Activated CD4-positive, alpha-beta T cell treated with anti-CD3 and anti-CD28 coated beads, Interleukin-2, amount 50 U/mL, for 1 hour (primary cell): ENCODE measurements around the gene DCAF5.
A peak's percentile ranks its signal among the peaks of the same experiment; 100 is the strongest.

ENCODE experiments used
- DNase-seq: peaks from one replicate; pipeline ENCODE4 v3.0.0-alpha.2; 2020

Gene DCAF5

GRCh38 chr14:69139743-69140142, 13.2 kb downstream of the DCAF5 start:
- DNase-seq: no peak

GRCh38 chr14:69137843-69138535, 14.9 kb downstream of the DCAF5 start:
- no peak for DNase-seq

GRCh38 chr14:69137416-69137815, 15.5 kb downstream of the DCAF5 start:
- DNase-seq: no peak

GRCh38 chr14:69135133-69135532, 17.8 kb downstream of the DCAF5 start:
- no peak for DNase-seq

DNA sequence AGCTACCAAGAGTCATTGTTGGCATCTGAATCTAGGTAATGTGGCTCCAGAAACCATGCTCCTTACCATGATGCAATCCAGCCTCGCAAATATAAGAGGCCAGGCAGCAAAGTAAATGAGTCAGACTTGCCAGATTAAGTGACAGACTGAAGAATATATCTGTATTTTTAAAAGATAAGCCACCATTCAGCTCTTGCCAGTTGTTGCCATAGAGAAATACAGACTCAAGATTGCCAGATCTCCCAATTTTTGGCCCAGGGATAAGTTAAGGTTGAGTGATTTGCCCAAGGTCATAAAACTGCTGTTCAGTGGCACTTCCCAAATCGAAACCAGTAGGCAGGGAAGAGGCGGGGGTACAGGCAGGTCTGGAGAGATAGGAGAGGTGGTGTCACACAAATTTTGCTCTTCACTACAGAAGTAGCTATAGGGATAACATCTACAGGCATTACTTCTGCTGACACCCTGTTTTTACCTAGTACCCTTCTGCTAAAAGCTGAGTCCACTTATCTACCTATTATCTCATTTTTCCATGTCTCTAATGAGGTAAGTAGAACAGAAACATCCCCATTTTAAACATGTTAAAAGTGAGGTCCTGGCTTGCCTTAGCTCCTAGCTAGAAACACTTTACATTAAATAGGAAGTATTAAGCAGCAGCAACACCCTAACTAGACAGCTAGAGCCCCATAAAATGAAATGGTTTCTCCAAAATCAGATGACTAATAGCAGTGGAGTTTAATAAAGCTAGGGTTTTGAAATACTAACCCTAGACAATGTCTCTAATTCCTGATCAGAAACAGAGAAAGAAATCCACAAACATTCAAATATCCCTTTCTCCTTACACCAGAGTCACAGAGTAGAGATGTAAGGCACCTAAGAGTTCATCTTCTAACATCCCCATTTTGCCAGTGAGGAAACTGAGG, 19.5 kb downstream of the DCAF5 start:
- no peak for DNase-seq

DNA sequence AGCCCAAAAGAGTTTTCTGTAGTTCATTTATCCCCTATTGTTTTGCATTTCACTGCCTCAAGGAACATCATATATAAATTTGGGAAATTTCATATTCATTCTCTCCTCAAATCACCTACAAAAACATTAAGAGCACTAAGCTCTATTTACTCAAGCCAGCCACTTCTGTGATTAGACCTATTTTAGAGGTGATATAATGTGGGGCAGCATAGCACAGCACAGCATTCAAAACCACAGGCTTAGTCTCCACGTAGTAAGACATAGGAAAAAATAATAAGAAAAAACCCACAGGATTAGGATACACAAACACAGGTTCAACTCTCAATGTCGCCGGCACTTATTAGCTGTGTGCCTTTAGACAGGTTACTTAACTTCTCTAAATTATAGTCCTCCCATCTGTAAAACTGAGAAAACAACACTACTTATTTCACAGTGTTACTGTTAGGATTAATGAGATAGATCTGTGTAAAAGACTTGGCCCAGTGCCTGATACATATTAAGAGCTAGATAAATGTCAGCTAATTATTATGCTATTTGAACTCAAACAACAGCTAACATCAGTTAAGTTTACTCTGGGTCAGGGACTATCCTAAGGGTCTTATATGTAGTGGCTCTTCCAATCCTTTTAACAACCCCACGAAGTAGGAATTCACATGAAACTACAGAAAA, 20.3 kb downstream of the DCAF5 start:
- no peak for DNase-seq

- DNase-seq: no peak
Measured at GRCh38 chr14:69131176-69131575, 21.7 kb downstream of the DCAF5 start.

- DNase-seq: peak; percentile 69
Measured at GRCh38 chr14:69129264-69129880, 23.5 kb downstream of the DCAF5 start.

GRCh38 chr14:69118305-69118704, 34.6 kb downstream of the DCAF5 start:
- DNase-seq: no peak

DNA sequence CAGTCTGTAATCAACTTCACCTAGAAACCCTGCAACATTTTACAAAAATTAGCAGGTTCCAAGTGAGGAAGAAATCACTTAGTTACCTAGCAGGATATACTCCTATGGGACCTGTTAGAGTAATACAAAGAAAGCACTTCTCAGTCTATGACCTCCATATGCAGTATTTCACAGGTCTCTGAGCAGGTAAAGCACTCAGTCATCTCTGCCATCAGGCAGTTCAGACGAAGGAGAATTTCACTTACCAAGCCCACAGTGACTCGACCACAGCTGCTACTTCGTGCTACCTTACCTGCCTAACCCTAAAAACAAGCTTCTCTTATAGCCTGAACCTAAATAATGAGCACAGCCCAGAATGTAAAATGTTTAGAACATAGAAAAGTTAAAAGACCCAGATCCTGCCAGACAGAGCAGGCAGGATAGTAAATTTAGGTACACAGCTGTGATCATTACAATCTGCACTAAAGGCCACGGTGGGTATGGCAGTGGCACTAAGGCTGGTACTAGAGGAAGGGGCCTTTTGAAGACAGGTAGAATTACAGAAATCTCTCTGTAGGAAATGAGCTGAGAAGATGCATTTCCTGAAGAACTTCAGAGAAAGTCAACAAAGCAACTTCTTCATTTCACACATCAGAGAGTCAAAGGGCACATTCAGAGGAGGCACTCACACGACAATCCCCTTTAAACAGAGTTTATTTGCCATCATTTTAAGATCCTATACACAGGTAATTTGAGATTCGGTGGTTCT, 35.7 kb downstream of the DCAF5 start:
- DNase-seq: no peak

DNA sequence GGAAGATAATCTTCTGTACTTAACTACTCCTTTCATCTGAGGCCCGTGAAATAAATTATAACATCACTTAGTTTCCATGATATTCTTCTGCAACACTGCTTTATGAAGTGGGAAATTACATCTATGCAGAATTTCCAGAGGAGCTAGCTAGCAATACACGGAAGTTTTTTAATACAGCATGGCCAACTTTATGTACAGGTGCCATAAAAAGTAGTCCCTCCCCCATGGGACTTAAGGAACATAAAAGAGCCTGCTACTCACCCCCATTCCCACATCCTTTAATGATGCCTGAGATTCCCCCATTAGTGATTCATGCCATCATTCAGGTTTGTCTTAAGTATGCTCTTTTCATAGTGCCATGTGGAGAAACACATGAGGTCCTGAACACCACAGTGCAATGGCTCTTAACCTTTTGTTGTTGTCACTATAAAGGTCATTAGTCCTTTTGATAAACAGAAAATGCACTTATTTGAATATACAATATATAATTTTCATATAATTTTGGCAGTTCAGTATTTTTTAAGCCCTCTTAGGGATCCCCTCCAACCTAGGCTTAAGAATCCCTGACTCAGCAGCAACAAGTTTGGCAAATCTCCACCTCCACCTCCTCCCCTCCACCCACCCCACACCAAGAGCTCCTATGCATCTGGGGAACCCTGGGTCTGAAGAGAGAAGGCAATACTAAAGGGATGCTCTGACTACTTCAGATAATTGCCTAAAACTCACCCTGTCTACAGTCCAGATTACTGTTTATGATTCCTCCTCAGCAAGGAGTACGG, 37.3 kb downstream of the DCAF5 start:
- no peak for DNase-seq

GRCh38 chr14:69114763-69115162, 38.2 kb downstream of the DCAF5 start:
- no peak for DNase-seq

DNA sequence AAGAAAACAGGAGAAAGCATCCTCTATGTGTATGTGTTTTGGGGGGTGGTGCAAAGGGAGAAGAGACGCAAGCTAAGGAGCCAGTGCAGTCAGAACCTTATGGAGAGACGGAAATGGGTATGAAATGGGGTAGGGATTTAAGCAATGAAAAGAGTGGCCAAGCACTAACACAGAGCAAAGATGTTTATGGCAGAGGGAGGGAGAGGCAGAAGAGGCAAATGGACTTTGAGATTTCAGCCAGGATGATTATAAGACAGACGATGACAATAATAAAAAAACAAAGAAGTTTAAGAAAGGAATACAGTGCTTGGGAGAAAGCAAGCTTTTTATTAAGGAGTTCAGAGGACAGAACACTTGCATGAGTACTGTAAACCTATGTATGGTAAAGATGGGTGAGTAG, 44.6 kb downstream of the DCAF5 start:
- no peak for DNase-seq

GRCh38 chr14:69107407-69108003, 45.4 kb downstream of the DCAF5 start:
- peak; percentile 15 for DNase-seq

- no peak for DNase-seq
Measured at GRCh38 chr14:69106451-69106850, 46.5 kb downstream of the DCAF5 start.

DNA sequence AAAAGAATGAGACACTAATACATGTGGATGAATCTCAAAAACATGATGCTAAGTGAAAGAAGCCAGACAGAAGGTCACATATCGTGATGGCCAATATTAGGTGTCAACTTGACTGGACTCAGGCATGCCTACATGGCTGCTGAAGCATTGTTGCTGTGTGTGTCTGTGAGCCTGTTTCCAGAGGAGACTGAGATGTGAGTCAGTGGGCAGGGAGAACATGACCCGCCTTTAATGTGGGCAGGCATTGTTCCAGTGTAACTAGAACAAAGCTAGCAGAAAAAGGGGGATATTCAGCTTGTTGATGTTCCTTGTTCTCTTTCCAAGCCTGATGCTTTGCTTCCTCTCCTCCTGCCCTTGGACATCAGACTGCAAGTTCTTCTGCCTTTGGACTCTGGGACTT, 47.6 kb downstream of the DCAF5 start:
- no peak for DNase-seq

- no peak for DNase-seq
Measured at GRCh38 chr14:69101331-69101826, 51.5 kb downstream of the DCAF5 start.

GRCh38 chr14:69097974-69098373, 54.9 kb downstream of the DCAF5 start:
- no peak for DNase-seq

- DNase-seq: no peak
Measured at GRCh38 chr14:69096781-69097475, 56.0 kb downstream of the DCAF5 start.

DNA sequence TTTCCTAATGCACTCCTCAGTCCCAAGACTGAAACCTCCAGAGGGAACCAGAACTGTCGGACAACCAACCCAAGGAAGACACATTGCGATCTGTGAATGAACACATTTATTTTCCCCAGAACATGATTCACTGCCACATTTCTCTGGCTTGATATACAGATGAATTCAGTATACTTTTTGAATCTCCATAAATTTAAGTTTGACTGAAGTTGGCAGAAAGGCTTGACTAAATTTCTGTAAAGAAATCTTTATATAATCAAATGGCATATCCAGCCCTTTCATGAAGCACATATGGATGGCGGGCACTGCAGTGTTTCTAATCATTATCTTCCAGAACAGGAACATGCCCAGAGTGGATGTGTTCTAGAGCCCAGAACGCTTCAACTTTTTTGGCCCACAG, 56.7 kb downstream of the DCAF5 start:
- DNase-seq: no peak
